H9 (cell line): ENCODE results near the gene CDK2. TPM values are rescaled to one million over a fixed set of nuclear protein-coding genes. Genes with fewer than 3 reads are reported as not detected.
A peak's percentile ranks its signal among the peaks of the same experiment; 100 is the strongest.

Source experiments
- DNase-seq: peaks from one replicate; pipeline ENCODE4 v3.0.0-alpha.2; 2017
- H2AFZ ChIP-seq: one replicate; pipeline ENCODE4 v1.6.1; 2013; ENCODE audit warnings: mild to moderate bottlenecking, low read length, control low read depth, moderate library complexity
- H2AK5ac ChIP-seq: 2 replicates; pipeline ENCODE4 v1.6.1; 2013; ENCODE audit warnings: low read length, control low read depth, mixed read lengths; ENCODE audit not compliant: insufficient read length
- H2BK120ac ChIP-seq: one replicate; pipeline ENCODE4 v1.6.1; 2013; ENCODE audit warnings: low read depth, mild to moderate bottlenecking, low read length, control low read depth, inconsistent platforms; ENCODE audit not compliant: poor library complexity, severe bottlenecking
- H2BK12ac ChIP-seq: 2 replicates; pipeline ENCODE4 v1.6.1; 2013; ENCODE audit warnings: low read length, control low read depth, mixed read lengths, low read depth; ENCODE audit not compliant: insufficient read length
- H2BK15ac ChIP-seq: 2 replicates; pipeline ENCODE4 v1.6.1; 2013; ENCODE audit warnings: low read depth, low read length, control low read depth
- H2BK20ac ChIP-seq: one replicate; pipeline ENCODE4 v1.6.1; 2013; ENCODE audit warnings: low read depth, mild to moderate bottlenecking, low read length, control low read depth, inconsistent platforms; ENCODE audit not compliant: poor library complexity, severe bottlenecking
- H2BK5ac ChIP-seq: 2 replicates; pipeline ENCODE4 v1.6.1; 2013; ENCODE audit warnings: low read length, control low read depth, mixed read lengths; ENCODE audit not compliant: insufficient read length
- H3K14ac ChIP-seq: 2 replicates; pipeline ENCODE4 v1.6.1; 2013; ENCODE audit warnings: low read length, control low read depth; ENCODE audit not compliant: insufficient read depth
- H3K18ac ChIP-seq: 2 replicates; pipeline ENCODE4 v1.6.1; 2013; ENCODE audit warnings: low read depth, mild to moderate bottlenecking, mixed read lengths, low read length, control low read depth; ENCODE audit not compliant: insufficient read length
- H3K23ac ChIP-seq: 2 replicates; pipeline ENCODE4 v1.6.1; 2013; ENCODE audit warnings: low read length, control low read depth, mixed read lengths, low read depth; ENCODE audit not compliant: insufficient read length
- H3K23me2 ChIP-seq: 2 replicates; pipeline ENCODE4 v1.6.1; 2013; ENCODE audit warnings: low read depth, mild to moderate bottlenecking, mixed read lengths, low read length, control low read depth; ENCODE audit not compliant: insufficient read length, poor library complexity, severe bottlenecking
- H3K27ac ChIP-seq: 2 replicates; pipeline ENCODE4 v1.5.1; 2013; ENCODE audit warnings: low read length, control low read depth, mixed read lengths, low read depth; ENCODE audit not compliant: insufficient read length
- H3K27me3 ChIP-seq: 2 replicates; pipeline ENCODE4 v1.6.1; 2013; ENCODE audit warnings: low read length, control low read depth, inconsistent platforms; ENCODE audit not compliant: insufficient read depth
- H3K4ac ChIP-seq: 2 replicates; pipeline ENCODE4 v1.6.1; 2013; ENCODE audit warnings: low read depth, mild to moderate bottlenecking, control low read depth, inconsistent platforms, low read length, moderate library complexity
- H3K4me1 ChIP-seq: 2 replicates; pipeline ENCODE4 v1.6.1; 2013; ENCODE audit warnings: low read length, control low read depth, inconsistent platforms; ENCODE audit not compliant: insufficient read depth
- H3K4me2 ChIP-seq: 2 replicates; pipeline ENCODE4 v1.6.1; 2013; ENCODE audit warnings: low read length, control low read depth, mixed read lengths; ENCODE audit not compliant: insufficient read length, insufficient read depth
- H3K56ac ChIP-seq: 2 replicates; pipeline ENCODE4 v1.6.1; 2013; ENCODE audit warnings: low read depth, mild to moderate bottlenecking, mixed read lengths, low read length, control low read depth; ENCODE audit not compliant: insufficient read length
- H3K79me1 ChIP-seq: 2 replicates; pipeline ENCODE4 v1.6.1; 2013; ENCODE audit warnings: low read depth, mild to moderate bottlenecking, moderate library complexity, low read length, control low read depth, inconsistent platforms; ENCODE audit not compliant: insufficient read depth, poor library complexity, severe bottlenecking
- H3K79me2 ChIP-seq: 2 replicates; pipeline ENCODE4 v1.6.1; 2013; ENCODE audit warnings: low read length, control low read depth, inconsistent platforms; ENCODE audit not compliant: insufficient read depth
- H3K9ac ChIP-seq: 2 replicates; pipeline ENCODE4 v1.6.1; 2013; ENCODE audit warnings: low read length, control low read depth, mixed read lengths; ENCODE audit not compliant: insufficient read length; ENCODE audit errors: extremely low read depth
- H3K9me3 ChIP-seq: one replicate; pipeline ENCODE4 v1.6.1; 2013; ENCODE audit warnings: low read depth, low read length, inconsistent platforms; ENCODE audit not compliant: control insufficient read depth
- H3T11ph ChIP-seq: one replicate; pipeline ENCODE4 v1.6.1; 2013; ENCODE audit warnings: mild to moderate bottlenecking, low read length, control low read depth, inconsistent platforms
- H4K20me1 ChIP-seq: one replicate; pipeline ENCODE4 v1.6.1; 2013; ENCODE audit not compliant: control insufficient read depth, insufficient read length, insufficient read depth
- H4K5ac ChIP-seq: 2 replicates; pipeline ENCODE4 v1.6.1; 2013; ENCODE audit warnings: low read depth, mild to moderate bottlenecking, mixed read lengths, low read length, control low read depth; ENCODE audit not compliant: insufficient read length
- H4K8ac ChIP-seq: replicated peaks from 2 replicates; pipeline ENCODE4 v1.6.1; 2013; ENCODE audit warnings: low read length, control low read depth, mixed read lengths, low read depth; ENCODE audit not compliant: insufficient read length
- H4K91ac ChIP-seq: 2 replicates; pipeline ENCODE4 v1.6.1; 2013; ENCODE audit warnings: low read depth, mild to moderate bottlenecking, moderate library complexity, mixed read lengths, low read length, control low read depth; ENCODE audit not compliant: insufficient read length
- H3K27ac Mint-ChIP-seq, 3 experiments: 2 replicates in 2 of 3; 3 replicates in 1 of 3; pipeline ENCODE4 v1.8.0; 2020 to 2021; ENCODE audit warnings: mixed read lengths in 3 of 3, mild to moderate bottlenecking in 1 of 3, moderate library complexity in 1 of 3
- H3K27me3 Mint-ChIP-seq: 2 replicates; pipeline ENCODE4 v1.8.0; 2021; ENCODE audit warnings: low read depth, mild to moderate bottlenecking, moderate library complexity, mixed read lengths
- H3K36me3 Mint-ChIP-seq, 3 experiments: 2 replicates in 2 of 3; 3 replicates in 1 of 3; pipeline ENCODE4 v1.8.0; 2020 to 2021; ENCODE audit warnings: low read depth in 3 of 3, mixed read lengths in 3 of 3; ENCODE audit not compliant: insufficient read depth in 1 of 3
- H3K4me1 Mint-ChIP-seq, 2 experiments: 2 replicates each; pipeline ENCODE4 v1.8.0; 2020; ENCODE audit warnings: mixed read lengths in 2 of 2
- H3K4me3 Mint-ChIP-seq, 2 experiments: 2 replicates in 1 of 2; 3 replicates in 1 of 2; pipeline ENCODE4 v1.8.0; 2020 to 2021; ENCODE audit warnings: mild to moderate bottlenecking in 2 of 2, mixed read lengths in 2 of 2, moderate library complexity in 1 of 2
- H3K9me3 Mint-ChIP-seq, 2 experiments: 2 replicates in 1 of 2; 3 replicates in 1 of 2; pipeline ENCODE4 v1.8.0; 2020; ENCODE audit warnings: mild to moderate bottlenecking in 2 of 2, mixed read lengths in 2 of 2, moderate library complexity in 1 of 2
- WGBS: extraction: QIAGEN DNeasy Blood & Tissue Kit; methylation state at CpG from one replicate; pipeline ENCODE4 v1.1.7; 2013; ENCODE audit warnings: missing lambda C conversion rate, low lambda C conversion rate, mixed read lengths; ENCODE audit not compliant: insufficient read length; ENCODE audit errors: extremely low coverage; 5-methylcytosine and 5-hydroxymethylcytosine counted together
- total RNA-seq: library from RNA; stranded (reverse); gene quantifications from 2 replicates; pipeline ENCODE4 v1.2.1, GENCODE V29; 2021
- TF ChIP-seq, protein P1 (sequence below): fragments of 200-600 bp; sonication (generic); conservative IDR thresholded peaks from 3 replicates; pipeline ENCODE4 v1.8.0; 2021; ENCODE audit warnings: antibody characterized with exemption, mild to moderate bottlenecking

CDK2 gene
- total RNA-seq, 1 experiment from 2014 or later: 60.8 TPM

DNA sequence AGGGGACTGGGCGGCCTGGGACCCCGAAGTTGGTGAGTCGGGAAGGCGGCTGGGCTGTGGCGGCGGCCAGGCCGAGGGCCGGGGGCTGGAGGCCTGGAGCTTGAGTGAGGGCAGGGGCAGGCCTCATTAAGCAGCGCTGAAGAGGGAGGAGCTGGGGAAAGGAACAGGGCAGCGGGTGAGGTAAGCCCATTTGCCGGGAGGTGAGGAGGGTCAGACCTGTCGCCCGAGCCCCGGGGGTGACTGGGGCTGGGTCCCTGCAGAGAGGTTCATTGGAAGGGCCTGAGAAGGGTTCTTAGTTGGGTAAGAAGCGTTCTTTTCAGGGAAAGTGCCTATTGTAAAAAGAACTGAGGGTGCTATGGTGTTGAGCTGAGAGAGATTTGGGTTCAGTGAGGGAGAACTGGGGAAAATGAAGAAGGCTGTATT, 7.7 kb downstream of the CDK2 start:
- H3K36me3 Mint-ChIP-seq: peaks cover 15 to 49% (median 44%) of the 10 kb centered on the region in 3 experiments; a peak in 6 of 7 replicates
- H3K9me3 Mint-ChIP-seq: no peaks in the 10 kb centered on the region
- H3K27me3 Mint-ChIP-seq: no peaks in the 10 kb centered on the region
- H3K23me2 ChIP-seq: peaks cover 6% of the 10 kb centered on the region
- no peak overlapping the region for H3K27ac Mint-ChIP-seq
- no peak overlapping the region for H2AFZ ChIP-seq
- no peak overlapping the region for H2AK5ac ChIP-seq
- H4K91ac ChIP-seq: no peak overlapping the region
- H2BK120ac ChIP-seq: no peak overlapping the region
- H3K4me3 Mint-ChIP-seq: no peak overlapping the region
- H4K20me1 ChIP-seq: no peaks in the 10 kb centered on the region
- no peak for DNase-seq
- H3K4me1 Mint-ChIP-seq: peaks cover 6 to 8% of the 10 kb centered on the region in 2 experiments; a peak in 2 of 4 replicates
- H2BK15ac ChIP-seq: no peak overlapping the region
- H3K27ac ChIP-seq: no peak overlapping the region
- TF ChIP-seq, protein P1, sequence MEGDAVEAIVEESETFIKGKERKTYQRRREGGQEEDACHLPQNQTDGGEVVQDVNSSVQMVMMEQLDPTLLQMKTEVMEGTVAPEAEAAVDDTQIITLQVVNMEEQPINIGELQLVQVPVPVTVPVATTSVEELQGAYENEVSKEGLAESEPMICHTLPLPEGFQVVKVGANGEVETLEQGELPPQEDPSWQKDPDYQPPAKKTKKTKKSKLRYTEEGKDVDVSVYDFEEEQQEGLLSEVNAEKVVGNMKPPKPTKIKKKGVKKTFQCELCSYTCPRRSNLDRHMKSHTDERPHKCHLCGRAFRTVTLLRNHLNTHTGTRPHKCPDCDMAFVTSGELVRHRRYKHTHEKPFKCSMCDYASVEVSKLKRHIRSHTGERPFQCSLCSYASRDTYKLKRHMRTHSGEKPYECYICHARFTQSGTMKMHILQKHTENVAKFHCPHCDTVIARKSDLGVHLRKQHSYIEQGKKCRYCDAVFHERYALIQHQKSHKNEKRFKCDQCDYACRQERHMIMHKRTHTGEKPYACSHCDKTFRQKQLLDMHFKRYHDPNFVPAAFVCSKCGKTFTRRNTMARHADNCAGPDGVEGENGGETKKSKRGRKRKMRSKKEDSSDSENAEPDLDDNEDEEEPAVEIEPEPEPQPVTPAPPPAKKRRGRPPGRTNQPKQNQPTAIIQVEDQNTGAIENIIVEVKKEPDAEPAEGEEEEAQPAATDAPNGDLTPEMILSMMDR: no peak
- H4K5ac ChIP-seq: no peak overlapping the region
- no peak overlapping the region for H2BK20ac ChIP-seq
- H2BK12ac ChIP-seq: no peak overlapping the region
- H3K9ac ChIP-seq: peak overlapping the region; percentile 76
- H3K56ac ChIP-seq: no peak overlapping the region
- H3K4me1 ChIP-seq: no peaks in the 10 kb centered on the region; the same call in 1 of the 2 replicates
- H3K79me1 ChIP-seq: peaks cover 3% of the 10 kb centered on the region
- no peak overlapping the region for H3K18ac ChIP-seq
- H3K27me3 ChIP-seq: no peaks in the 10 kb centered on the region
- peaks cover 14% of the 10 kb centered on the region; the same call in 1 of the 2 replicates for H3K79me2 ChIP-seq
- 0 out of 2 replicates have a peak overlapping the region, but pooled peaks have one; percentile 43 for H3K14ac ChIP-seq
- no peak overlapping the region for H3T11ph ChIP-seq
- H3K4ac ChIP-seq: no peak overlapping the region
- H3K23ac ChIP-seq: no peak overlapping the region
- WGBS: no CpG with 5 or more reads among the region's 15 CpGs
- peak overlapping the region; percentile 71 for H3K4me2 ChIP-seq
- H4K8ac ChIP-seq: no peak overlapping the region
- no peak overlapping the region for H2BK5ac ChIP-seq
- no peaks in the 10 kb centered on the region for H3K9me3 ChIP-seq
